Measurements from ENCODE around the gene TRMU.

TRMU gene

DNA sequence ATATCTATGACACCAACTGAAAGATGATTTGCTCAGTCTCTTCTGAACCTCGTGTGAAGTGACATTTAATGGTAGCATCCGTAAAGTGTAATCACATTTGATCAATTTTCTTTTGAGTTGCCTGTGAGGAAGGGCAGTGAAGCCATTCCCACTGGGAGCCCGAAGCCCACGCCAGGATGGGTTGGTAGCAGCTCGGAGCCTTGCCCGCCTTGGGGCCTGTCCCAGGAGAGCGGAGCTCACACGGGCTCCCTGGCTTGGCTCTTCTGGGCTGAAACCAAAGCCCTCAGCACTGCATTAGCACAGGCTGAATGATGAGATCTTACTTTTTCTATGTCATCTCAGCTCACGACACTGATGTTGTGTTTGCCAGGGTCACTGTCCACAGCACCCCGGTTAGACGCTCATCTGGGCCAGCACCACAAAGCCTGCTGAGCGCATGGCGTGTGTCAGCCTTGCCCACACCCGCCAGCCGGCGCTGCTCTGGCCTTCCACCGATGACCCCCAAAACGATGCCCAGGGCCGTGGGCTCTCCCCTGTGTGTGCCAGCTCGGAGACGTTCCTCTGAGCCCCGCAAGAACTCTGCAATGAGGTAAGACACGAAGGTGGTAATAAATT lies 9.3 kb upstream of the TRMU start:
- no peak for DNase-seq (ENCODE audit: low read depth)
- TF ChIP-seq, protein P1, sequence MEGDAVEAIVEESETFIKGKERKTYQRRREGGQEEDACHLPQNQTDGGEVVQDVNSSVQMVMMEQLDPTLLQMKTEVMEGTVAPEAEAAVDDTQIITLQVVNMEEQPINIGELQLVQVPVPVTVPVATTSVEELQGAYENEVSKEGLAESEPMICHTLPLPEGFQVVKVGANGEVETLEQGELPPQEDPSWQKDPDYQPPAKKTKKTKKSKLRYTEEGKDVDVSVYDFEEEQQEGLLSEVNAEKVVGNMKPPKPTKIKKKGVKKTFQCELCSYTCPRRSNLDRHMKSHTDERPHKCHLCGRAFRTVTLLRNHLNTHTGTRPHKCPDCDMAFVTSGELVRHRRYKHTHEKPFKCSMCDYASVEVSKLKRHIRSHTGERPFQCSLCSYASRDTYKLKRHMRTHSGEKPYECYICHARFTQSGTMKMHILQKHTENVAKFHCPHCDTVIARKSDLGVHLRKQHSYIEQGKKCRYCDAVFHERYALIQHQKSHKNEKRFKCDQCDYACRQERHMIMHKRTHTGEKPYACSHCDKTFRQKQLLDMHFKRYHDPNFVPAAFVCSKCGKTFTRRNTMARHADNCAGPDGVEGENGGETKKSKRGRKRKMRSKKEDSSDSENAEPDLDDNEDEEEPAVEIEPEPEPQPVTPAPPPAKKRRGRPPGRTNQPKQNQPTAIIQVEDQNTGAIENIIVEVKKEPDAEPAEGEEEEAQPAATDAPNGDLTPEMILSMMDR (IDR thresholded peaks at IDR 0.05; ENCODE audit: insufficient read depth, low read depth, low read length, missing control alignments) = no peak
- H3K4me3 ChIP-seq (ENCODE audit: low read depth, low read length) = no peak overlapping the region

DNA sequence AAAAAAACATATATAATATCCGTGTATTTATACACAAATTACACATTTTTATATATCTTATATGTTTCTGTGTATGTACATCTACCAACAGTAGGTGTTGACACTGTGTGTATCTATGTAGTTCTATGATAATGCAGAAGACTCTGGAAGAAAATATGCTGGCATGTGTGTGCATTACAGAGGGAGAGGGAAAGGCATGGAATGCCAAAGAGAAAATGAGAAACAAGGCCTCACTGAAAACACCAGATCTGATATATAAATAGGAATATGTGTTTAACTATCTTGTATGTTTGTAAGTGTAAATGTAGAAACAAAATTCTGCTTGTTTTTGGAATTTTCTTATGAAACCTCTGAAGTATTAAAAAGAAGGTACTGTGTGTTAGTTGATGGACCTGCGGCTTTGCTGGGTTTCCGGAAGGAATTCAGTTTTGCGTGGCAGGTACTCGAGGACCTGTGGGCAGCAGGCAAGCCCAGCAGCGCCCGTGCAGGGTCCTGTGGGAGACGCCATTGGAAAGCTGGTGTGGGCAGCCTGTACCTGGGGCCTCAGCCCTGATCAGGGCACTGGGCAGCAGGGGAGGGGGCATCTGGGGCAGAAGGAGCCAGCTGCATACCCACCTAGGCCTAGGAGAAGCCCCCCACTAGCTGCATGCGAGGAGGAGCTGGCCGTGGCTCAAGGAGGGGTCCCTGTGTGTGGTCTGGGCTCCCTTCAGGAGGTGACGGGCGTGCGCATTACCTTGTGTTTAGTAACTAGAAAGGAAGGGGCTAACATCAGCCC lies 7.6 kb upstream of the TRMU start:
- DNase-seq (ENCODE audit: low read depth) = no peak
- TF ChIP-seq, protein P1 (IDR thresholded peaks at IDR 0.05; ENCODE audit: insufficient read depth, low read depth, low read length, missing control alignments) = no peak
- H3K4me3 ChIP-seq (ENCODE audit: low read depth, low read length) = no peak overlapping the region

DNA sequence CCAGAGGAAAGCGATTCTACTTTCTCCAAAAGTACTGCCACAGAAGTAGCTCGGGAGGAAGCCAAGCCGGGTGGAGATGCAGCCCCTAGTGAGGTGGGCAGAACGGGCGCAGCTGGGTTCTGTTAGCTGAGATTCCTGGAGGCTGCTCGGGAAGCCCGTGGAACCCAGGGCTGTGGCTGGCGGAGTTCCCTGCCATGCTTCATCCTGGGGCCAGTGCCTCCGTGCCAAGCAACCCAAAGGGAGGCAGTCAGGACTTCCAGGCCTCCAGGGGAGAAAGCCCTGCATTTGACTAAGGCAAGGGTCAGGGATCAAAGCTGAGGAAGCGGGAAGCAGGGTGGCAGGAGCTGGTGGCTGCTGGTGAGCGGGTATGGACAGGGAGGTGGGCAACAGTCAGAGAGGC lies 6.7 kb upstream of the TRMU start:
- DNase-seq (ENCODE audit: low read depth) = no peak
- TF ChIP-seq, protein P1 (IDR thresholded peaks at IDR 0.05; ENCODE audit: insufficient read depth, low read depth, low read length, missing control alignments) = no peak
- no peak overlapping the region for H3K4me3 ChIP-seq (ENCODE audit: low read depth, low read length)

DNA sequence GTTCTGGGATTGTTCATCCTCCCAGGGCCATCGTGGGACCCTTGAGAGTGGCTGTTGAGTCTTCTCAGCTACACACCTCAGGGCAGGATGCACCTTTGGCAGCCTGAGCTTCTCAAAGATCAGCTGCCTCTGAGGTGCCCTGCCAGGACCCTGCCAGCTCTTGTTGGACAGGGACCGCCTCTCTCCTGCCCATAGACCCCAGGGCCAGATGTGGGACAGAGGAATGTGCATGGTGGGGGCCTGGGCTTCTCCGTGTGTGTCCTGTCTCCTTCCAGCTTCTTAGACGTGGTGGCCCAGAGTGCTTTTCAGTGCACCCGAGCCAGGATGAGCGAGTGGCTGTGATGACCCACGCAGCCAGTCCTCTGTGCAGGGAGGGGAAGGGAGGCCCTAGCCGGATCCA lies 5.9 kb upstream of the TRMU start:
- TF ChIP-seq, protein P1 (IDR thresholded peaks at IDR 0.05; ENCODE audit: insufficient read depth, low read depth, low read length, missing control alignments) = no peak
- no peak overlapping the region for H3K4me3 ChIP-seq (ENCODE audit: low read depth, low read length)
- DNase-seq (ENCODE audit: low read depth) = no peak

DNA sequence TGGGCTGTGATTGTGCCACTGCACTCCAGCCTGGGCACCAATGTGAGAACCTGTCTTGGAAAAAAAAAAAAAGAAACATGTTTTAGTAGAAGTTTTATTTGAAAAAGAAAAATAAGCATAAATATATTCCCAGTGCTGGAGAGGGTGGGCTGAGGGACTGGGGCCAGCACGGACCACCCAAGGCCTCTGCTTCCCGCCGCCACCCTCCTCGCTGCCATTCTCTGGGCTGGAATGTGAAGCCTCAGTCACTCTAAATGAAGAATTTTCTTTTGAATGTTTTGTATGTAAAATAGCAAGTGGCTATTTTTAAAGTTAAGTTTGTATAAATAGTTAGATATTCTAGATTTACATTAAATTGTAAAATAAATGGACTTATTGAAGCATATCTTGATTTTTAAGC lies 5.1 kb upstream of the TRMU start:
- no peak overlapping the region for H3K4me3 ChIP-seq (ENCODE audit: low read depth, low read length)
- TF ChIP-seq, protein P1 (IDR thresholded peaks at IDR 0.05; ENCODE audit: insufficient read depth, low read depth, low read length, missing control alignments) = no peak
- no peak for DNase-seq (ENCODE audit: low read depth)

DNA sequence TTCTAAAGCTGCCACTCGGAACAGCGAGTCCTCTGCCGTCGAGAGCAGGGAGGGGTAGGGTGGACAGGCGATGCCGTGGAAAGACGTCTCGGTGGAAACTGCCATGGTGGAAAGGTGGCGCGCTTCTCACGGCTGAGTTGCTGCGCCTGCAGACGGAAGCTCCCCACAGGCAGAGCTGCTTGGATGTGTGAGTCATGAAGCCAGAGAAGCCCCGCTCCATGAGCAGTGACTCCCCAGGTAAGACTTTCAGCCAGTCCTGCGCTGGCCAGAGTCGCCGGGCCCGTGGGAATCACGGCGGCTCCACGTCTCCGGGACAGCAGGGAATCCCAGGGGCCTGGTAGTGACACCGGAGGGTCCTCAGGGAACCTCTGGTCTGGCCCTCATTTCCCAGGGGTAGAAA lies 4.0 kb upstream of the TRMU start:
- DNase-seq (ENCODE audit: low read depth) = no peak
- no peak overlapping the region for H3K4me3 ChIP-seq (ENCODE audit: low read depth, low read length)

More for the DNA sequence above, 4.0 kb upstream of the TRMU start:
- TF ChIP-seq, protein P1 (IDR thresholded peaks at IDR 0.05; ENCODE audit: insufficient read depth, low read depth, low read length, missing control alignments) = no peak
